Lung (tissue), 12 donors: Measurements from ENCODE around the gene TMEM247. TPM values are rescaled to one million over a fixed set of nuclear protein-coding genes. Genes with fewer than 3 reads are reported as not detected.
A peak's percentile ranks its signal among the peaks of the same experiment; 100 is the strongest.

Experiments used
- ATAC-seq: fragments of 200-7000 bp; cut with Tn5 transposase; one replicate; pipeline ENCODE4 v1.9.1; 2020; ENCODE audit warnings: moderate number of reproducible peaks; ENCODE audit not compliant: insufficient read depth, low FRiP score
- DNase-seq, 3 donors: peaks; one replicate each; pipeline ENCODE4 v3.0.0-alpha.2; 2013 to 2017
- H3K27ac ChIP-seq, 2 donors: one replicate each; pipeline ENCODE4 v1.5.1; 2013; ENCODE audit warnings: mild to moderate bottlenecking in 2 of 2, moderate library complexity in 2 of 2, control low read depth in 1 of 2, inconsistent platforms in 1 of 2, low read depth in 1 of 2, low read length in 1 of 2
- H3K27me3 ChIP-seq, 3 donors: one replicate each; pipeline ENCODE4 v1.5.1; 2013; ENCODE audit warnings: low read length in 2 of 3; ENCODE audit not compliant: control insufficient read depth in 3 of 3, insufficient read depth in 3 of 3
- H3K36me3 ChIP-seq, 4 donors: one replicate each; pipeline ENCODE4 v1.5.1; 2013; ENCODE audit warnings: low read length in 4 of 4, mild to moderate bottlenecking in 1 of 4, moderate library complexity in 1 of 4; ENCODE audit not compliant: control insufficient read depth in 4 of 4, insufficient read depth in 4 of 4
- H3K4me1 ChIP-seq, 5 donors: one replicate each; pipeline ENCODE4 v1.5.1; 2013; ENCODE audit warnings: low read length in 5 of 5, mild to moderate bottlenecking in 2 of 5, moderate library complexity in 1 of 5; ENCODE audit not compliant: control insufficient read depth in 5 of 5, insufficient read depth in 5 of 5
- H3K4me3 ChIP-seq: one replicate; pipeline ENCODE4 v1.5.1; 2013; ENCODE audit warnings: mild to moderate bottlenecking, control low read depth, moderate library complexity
- H3K9ac ChIP-seq, 2 donors: one replicate each; pipeline ENCODE4 v1.5.1; 2013; ENCODE audit warnings: low read length in 2 of 2, control low read depth in 1 of 2; ENCODE audit not compliant: insufficient read depth in 1 of 2
- H3K9me3 ChIP-seq, 4 donors: one replicate each; pipeline ENCODE4 v1.5.1; 2013; ENCODE audit warnings: low read length in 3 of 4, mild to moderate bottlenecking in 1 of 4, moderate library complexity in 1 of 4; ENCODE audit not compliant: control insufficient read depth in 4 of 4, insufficient read depth in 3 of 4
- CTCF ChIP-seq: IDR thresholded peaks from 2 replicates; pipeline ENCODE4 v1.5.1; 2012; ENCODE audit warnings: mild to moderate bottlenecking; ENCODE audit errors: control extremely low read depth, extremely low read depth
- WGBS, 2 donors: extraction: QIAGEN DNeasy Blood & Tissue Kit; methylation state at CpG; one replicate each; pipeline ENCODE4 v1.1.7; 2013; 5-methylcytosine and 5-hydroxymethylcytosine counted together
- polyA plus RNA-seq, 2 donors: library from polyadenylated mRNA; stranded (reverse); fragments of 200-250 nt; gene quantifications; one replicate each; pipeline ENCODE4 v1.2.1, GENCODE V29; 2013
- total RNA-seq, 2 donors: library from RNA; depleted of rRNA in 1 of 2; stranded (reverse); fragments of >200 nt in 1 of 2; gene quantifications; one replicate each; pipeline ENCODE4 v1.2.1, GENCODE V29; 2014 to 2021
- donor health status: control.
- donor health status: control.
- donor health status: Bipolar disorder and iron deficiency.
- donor health status: healthy.
- donor health status: DM: yes; HTN: yes; CAD: no.

Gene TMEM247
- total and polyA plus RNA-seq, 4 donors = not detected

GRCh38 chr2:46477925-46478324 is 1.4 kb upstream of the TMEM247 start:
- Histone ChIP-seq H3K27me3 (no peaks in the 10 kb centered on the region), H3K4me3 (no peak overlapping the region), H3K9me3 (no peaks in the 10 kb centered on the region), H3K27ac (no peak overlapping the region), H3K36me3 (no peaks in the 10 kb centered on the region), H3K4me1 (peaks cover 0 to 12% (median 0%) of the 10 kb centered on the region in 5 donors), H3K9ac (no peak overlapping the region)
- WGBS, 2 donors = 94 to 96% methylated on average over 10 of the region's 10 CpGs
- ATAC-seq (no peak), DNase-seq (no peak)
- TF ChIP-seq CTCF = no peak

DNA sequence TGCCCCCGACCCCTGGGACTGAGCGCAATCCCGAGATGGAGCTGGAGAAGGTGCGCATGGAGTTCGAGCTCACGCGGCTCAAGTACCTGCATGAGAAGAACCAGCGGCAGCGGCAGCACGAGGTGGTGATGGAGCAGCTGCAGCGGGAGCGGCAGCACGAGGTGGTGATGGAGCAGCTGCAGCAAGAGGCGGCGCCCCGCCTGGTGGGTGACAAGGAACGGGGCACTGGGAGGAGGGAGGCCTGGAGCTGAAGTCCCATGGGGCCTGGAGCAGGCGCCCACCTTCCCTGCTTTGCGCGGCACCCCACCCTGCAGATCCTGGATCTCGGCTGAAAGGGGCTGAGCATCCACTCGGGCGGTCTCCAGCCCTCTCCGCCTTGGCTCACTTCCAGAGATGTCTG is 1.2 kb downstream of the TMEM247 start:
- H3K27me3 ChIP-seq = no peaks in the 10 kb centered on the region
- no peak overlapping the region for H3K9ac ChIP-seq
- H3K36me3 ChIP-seq = no peaks in the 10 kb centered on the region
- no peak overlapping the region for H3K4me3 ChIP-seq
- H3K27ac ChIP-seq = no peak overlapping the region
- no peak for TF ChIP-seq CTCF
- WGBS, 2 donors = 90 to 94% methylated on average over 20 to 24 of the region's 24 CpGs
- no peak for DNase-seq
- peaks cover 0 to 12% (median 0%) of the 10 kb centered on the region in 5 donors for H3K4me1 ChIP-seq
- H3K9me3 ChIP-seq = no peaks in the 10 kb centered on the region
- ATAC-seq = no peak

- Histone ChIP-seq H3K4me1 (peaks cover 0 to 12% (median 0%) of the 10 kb centered on the region in 5 donors), H3K27ac (no peak overlapping the region), H3K36me3 (no peaks in the 10 kb centered on the region), H3K4me3 (no peak overlapping the region), H3K27me3 (no peaks in the 10 kb centered on the region), H3K9me3 (no peaks in the 10 kb centered on the region), H3K9ac (no peak overlapping the region)
- DNase-seq (no peak), ATAC-seq (peak; percentile 58)
- WGBS, 2 donors = 64 to 82% methylated on average over 6 of the region's 6 CpGs
- TF ChIP-seq CTCF = no peak
These were observed 2.1 kb downstream of the TMEM247 start for GRCh38 chr2:46481198-46482193.
